HG03469 (cell line): ENCODE measurements around the gene CLIP1.
A peak's percentile ranks its signal among the peaks of the same experiment; 100 is the strongest.
"Not testable (repeated sequence)": the region's sequence is repeated elsewhere in the genome, so short reads cannot be mapped to it uniquely, and the experiment has no call there.

Experiments
- ATAC-seq: cut with Tn5 transposase; IDR thresholded peaks from one replicate; pipeline ENCODE4 v1.9.1; 2021; ENCODE audit warnings: mild to moderate bottlenecking, moderate library complexity, moderate number of reproducible peaks; ENCODE audit not compliant: unreplicated experiment

CLIP1 gene

GRCh38 chr12:122260735-122261134 lies 161.7 kb downstream of the CLIP1 start:
- not testable (repeated sequence) for ATAC-seq

DNA sequence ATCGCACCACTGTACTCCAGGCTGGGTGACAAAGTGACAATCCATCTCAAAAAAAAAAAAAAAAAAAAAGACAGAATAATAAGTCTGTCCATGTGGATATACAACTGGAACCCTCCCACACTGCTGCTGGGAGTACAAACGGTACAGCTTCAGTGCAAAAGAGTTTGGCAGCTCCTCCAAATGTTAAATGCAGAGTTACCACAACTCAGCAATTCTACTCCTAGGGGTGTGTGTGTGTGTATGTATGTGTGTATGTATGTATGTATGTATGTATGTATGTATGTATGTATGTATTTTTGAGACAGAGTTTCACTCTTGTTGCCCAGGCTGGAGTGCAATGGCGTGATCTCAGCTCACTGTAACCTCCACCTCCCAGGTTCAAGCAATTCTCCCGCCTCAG lies 163.5 kb downstream of the CLIP1 start:
- ATAC-seq = not testable (repeated sequence)

DNA sequence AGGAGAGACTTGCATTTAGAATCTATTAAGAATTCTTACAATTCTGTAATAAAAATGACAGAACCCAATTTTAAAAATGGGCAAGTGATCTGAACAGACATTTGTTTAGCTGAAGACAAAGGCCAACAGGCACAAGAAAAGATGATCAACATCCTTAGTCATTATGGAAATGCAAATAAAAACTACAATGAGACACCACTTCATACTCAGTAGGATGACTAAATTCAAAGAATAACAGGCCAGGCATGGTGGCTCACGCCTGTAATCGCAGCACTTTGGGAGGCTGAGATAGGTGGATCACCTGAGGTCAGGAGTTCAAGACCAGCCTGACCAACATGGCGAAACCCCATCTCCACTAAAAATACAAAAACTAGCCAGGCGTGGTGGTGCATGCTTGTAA lies 164.0 kb downstream of the CLIP1 start:
- ATAC-seq = not testable (repeated sequence)

DNA sequence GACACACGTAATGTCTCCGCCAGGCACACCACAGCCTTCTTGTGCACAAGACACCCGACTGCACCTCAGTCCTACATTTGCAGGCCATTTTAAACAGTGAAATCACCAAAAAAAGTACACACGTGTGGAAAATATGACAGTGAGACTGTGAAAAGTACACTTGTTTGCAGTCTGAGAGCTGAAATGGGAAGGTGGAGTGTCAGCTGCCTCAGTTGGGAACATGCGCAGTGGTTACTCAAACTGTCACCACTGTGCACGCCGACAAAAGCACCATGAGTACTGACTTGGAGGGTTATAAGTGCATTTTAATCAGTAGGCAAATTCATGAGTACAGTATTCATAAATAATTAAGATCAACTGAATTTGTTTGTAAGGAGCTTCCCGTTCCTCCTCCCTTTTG lies 171.9 kb downstream of the CLIP1 start:
- ATAC-seq = no peak

DNA sequence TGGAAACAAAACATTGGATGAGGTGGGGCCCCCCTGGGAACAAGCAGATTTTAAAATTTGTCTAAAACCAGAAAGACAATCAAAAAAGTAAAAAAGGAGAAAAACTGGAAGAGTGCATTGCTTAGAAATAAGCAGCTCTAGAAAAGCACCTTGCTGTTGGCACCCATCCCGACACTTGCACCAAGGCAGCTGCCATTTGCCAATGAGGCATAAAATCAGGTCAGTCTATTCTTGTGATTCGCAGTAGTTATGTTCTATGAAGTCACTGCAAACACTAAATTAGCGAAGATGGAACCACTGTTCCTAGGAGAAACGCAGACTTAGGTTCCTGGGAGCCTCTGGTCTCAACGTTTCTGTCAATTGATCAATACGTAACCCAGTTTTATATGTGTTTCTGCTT lies 172.4 kb downstream of the CLIP1 start:
- ATAC-seq = no peak

- no peak for ATAC-seq
These were observed 176.9 kb downstream of the CLIP1 start for GRCh38 chr12:122245553-122245952.

DNA sequence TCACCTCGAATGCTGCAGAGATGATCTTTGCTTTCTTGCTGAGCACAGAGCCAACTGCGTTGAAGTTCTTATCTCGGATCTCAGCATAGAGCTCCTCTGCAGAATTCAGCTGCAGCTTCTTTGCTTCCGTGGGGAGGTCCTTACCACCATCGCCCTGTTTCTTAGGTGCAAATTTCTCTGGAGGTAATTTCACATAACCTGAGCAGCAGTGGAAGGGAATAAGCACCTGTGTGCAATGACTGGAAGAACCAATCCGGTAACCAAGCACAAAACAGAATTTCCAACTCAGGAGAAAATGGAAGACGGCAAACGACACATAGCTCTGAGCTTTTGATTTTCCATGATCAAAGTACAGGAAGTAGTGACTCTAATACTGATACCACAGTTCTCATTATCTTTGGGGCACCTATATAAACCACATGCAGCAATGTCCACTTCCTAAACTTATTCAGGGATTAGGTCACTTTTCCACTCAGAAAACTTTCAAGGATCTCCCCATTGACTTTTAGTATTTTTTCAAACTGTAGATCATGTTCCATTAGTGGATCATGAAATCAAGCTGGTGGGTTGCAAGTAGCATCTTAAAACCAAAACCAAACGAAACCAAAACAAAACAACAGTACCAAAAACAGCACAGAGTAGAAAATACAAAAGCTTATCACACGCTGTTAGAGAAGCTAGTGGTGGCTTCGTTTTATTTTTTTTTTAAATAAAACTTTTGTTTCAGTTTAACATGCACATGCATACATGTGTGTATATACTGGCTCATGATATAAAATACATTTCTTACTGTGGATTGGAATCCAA lies 177.7 kb downstream of the CLIP1 start:
- no peak for ATAC-seq

- ATAC-seq = no peak
These were observed 178.5 kb downstream of the CLIP1 start for GRCh38 chr12:122243965-122244364.

DNA sequence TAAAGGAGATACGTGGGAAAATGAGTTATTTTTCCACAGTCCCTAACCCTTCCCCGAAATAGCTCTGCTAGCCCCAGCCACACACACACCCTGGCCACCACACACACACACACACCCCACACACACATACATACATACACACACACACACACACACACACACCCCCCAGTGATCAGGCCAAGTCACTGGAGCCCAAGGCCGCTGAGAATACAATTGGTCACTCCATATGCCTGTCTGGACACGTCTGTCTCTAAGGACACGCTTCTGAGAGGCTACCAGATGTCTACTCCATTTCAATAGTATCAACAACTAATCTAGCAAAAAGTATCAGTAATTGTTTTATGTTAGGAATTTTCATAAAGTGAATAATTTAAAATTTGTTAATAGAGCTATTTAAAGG lies 183.6 kb downstream of the CLIP1 start:
- no peak for ATAC-seq

- ATAC-seq = no peak
These were observed 186.7 kb downstream of the CLIP1 start for GRCh38 chr12:122235741-122236140.

DNA sequence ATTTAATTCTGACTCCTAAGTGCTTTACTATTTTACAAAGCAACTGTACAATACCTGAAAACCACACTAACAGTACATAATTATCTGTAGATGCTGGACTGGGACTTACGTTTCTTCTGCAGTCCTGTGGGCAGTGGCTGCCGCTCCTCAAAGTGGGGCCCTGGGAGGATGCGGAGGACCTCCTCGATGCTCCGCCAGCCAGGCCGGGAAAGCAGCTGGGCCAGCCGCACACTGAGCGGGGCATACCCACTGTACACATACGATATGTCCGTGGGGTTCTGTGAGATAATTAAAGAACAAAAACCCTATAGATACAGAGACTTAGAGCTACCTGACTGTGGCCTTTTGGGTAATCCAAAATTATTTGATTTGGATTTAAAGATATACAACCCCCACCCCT lies 189.8 kb downstream of the CLIP1 start:
- ATAC-seq = no peak

- ATAC-seq = no peak
These were observed 191.7 kb downstream of the CLIP1 start for GRCh38 chr12:122230798-122231197.

DNA sequence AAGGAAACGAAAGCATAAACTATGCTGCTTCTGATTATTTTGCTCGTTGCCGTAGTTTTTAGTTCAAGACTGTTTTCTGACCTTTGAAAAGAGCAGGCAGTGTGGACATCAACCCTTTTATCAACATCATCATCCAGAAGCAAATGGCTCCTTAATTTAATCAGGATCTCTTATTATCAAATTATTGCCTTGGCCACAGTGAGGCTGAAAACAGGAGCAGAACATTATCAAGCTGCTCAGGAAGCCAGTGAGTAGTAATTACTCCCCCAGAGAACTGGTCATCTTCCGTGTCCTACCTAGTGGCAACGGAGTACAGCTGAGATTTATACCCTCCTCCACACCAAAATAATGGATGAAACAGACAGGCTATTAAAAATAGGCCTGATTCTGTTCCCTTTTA lies 194.4 kb downstream of the CLIP1 start:
- ATAC-seq = no peak

- no peak for ATAC-seq
These were observed 195.1 kb downstream of the CLIP1 start for GRCh38 chr12:122227341-122227740.

- ATAC-seq = no peak
These were observed 195.9 kb downstream of the CLIP1 start for GRCh38 chr12:122226366-122227125.

GRCh38 chr12:122225683-122226365 lies 196.6 kb downstream of the CLIP1 start, which contains the start of gene DIABLO:
DIABLO (minus strand) TSS chr12:122226052; CDS start chr12:122226014, 38 bp downstream.
- peak; percentile 79 for ATAC-seq
